IPS-15b (cell line): ENCODE measurements around the gene SHPK.
"Not testable (repeated sequence)": the region's sequence is repeated elsewhere in the genome, so short reads cannot be mapped to it uniquely, and the experiment has no call there.

Experiments used
- H3K27me3 ChIP-seq: one replicate; pipeline ENCODE4 v1.6.1; 2013; ENCODE audit warnings: low read length; ENCODE audit not compliant: control insufficient read depth, insufficient read depth
- H3K36me3 ChIP-seq: one replicate; pipeline ENCODE4 v1.6.1; 2013; ENCODE audit warnings: low read length; ENCODE audit not compliant: control insufficient read depth, insufficient read depth
- H3K4me1 ChIP-seq: one replicate; pipeline ENCODE4 v1.6.1; 2013; ENCODE audit warnings: mild to moderate bottlenecking, low read length; ENCODE audit not compliant: control insufficient read depth, insufficient read depth
- H3K4me3 ChIP-seq: one replicate; pipeline ENCODE4 v1.5.1; 2013; ENCODE audit warnings: low read depth, low read length
- H3K9ac ChIP-seq: one replicate; pipeline ENCODE4 v1.6.1; 2013; ENCODE audit warnings: low read depth, mild to moderate bottlenecking, low read length
- H3K9me3 ChIP-seq: one replicate; pipeline ENCODE4 v1.6.1; 2013; ENCODE audit warnings: mild to moderate bottlenecking, low read length; ENCODE audit not compliant: control insufficient read depth, insufficient read depth

Gene SHPK

DNA sequence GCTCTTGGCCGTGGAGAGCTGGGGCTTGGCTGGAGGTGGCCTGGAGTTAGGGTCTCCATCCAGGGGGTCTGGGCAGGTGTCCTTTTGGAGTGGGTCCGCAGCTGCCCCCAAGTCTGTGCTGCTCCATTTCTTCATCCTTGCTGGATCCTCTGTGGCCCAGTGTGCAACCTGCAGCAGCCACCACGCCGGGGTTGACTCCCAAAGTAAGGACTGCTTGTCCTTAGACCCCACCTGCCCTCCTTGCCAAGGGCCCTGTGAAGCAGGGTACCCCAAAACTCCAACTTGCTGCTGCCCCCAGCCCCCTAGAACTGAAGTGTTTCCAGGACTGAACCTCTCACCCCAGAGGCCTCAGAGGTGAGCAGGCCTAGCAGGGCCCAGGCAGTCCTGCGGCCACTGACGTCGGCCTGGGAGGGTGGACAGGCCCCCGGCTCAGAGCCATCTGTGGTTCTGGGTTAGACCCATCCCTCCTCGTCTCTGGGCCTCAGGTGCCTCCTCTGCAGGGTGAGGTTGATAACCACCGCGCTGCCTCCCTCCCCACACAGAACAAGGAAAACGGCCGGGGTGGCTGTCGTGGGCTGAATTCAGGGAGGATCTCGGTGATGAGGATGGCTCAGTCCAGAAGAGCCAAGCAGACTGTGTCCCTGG lies 43.7 kb downstream of the SHPK start:
- Histone ChIP-seq H3K36me3 (peaks cover 26% of the 10 kb centered on the region), H3K27me3 (no peaks in the 10 kb centered on the region), H3K9me3 (no peaks in the 10 kb centered on the region), H3K4me1 (no peaks in the 10 kb centered on the region), H3K9ac (no peak overlapping the region), H3K4me3 (no peak overlapping the region)

DNA sequence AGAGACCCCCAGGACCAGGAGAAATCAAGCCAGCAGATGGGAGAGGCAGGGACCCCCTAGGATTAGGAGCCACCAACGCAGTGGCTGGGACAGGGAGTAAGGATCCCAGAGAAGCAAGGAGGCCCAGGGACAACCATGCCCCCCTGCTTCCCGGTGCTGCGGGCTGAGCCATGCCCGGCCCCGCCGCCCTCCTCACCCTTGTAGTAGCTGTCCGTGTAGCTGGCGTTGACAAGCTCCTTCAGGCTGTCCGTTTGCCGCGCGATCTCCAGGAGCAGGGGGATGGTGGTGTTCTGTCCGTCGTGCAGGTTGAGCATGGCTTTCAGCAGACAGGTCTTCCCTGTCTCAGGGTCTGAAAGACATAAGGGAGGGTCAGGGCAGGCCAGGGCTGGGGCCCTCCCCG lies 45.3 kb downstream of the SHPK start:
- H3K4me1 ChIP-seq: no peaks in the 10 kb centered on the region
- H3K36me3 ChIP-seq: peaks cover 31% of the 10 kb centered on the region
- H3K27me3 ChIP-seq: no peaks in the 10 kb centered on the region
- no peak overlapping the region for H3K9ac ChIP-seq
- H3K4me3 ChIP-seq: no peak overlapping the region
- H3K9me3 ChIP-seq: no peaks in the 10 kb centered on the region

DNA sequence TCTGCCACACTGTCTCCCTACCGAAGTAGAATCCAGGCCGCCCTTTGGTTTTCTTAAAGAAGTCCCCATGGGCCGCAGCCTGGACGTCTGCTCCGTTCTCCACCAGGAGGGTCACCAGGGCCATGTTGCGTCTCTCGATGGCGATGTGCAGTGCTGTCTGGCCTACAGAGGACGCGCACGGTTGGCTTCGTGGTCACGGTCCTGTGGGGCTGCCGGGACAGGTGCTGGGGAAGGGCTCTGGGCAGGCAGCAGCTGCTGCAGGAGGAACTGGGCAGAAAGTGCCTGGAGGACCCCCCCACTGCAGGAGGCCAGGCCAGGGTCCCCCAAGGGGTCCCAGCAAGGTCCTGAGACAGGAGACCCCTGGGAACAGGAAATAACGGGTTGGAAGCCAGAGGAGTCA lies 45.8 kb downstream of the SHPK start:
- Histone ChIP-seq H3K36me3 (peaks cover 33% of the 10 kb centered on the region), H3K27me3 (no peaks in the 10 kb centered on the region), H3K4me1 (no peaks in the 10 kb centered on the region), H3K4me3 (no peak overlapping the region), H3K9ac (no peak overlapping the region), H3K9me3 (no peaks in the 10 kb centered on the region)

DNA sequence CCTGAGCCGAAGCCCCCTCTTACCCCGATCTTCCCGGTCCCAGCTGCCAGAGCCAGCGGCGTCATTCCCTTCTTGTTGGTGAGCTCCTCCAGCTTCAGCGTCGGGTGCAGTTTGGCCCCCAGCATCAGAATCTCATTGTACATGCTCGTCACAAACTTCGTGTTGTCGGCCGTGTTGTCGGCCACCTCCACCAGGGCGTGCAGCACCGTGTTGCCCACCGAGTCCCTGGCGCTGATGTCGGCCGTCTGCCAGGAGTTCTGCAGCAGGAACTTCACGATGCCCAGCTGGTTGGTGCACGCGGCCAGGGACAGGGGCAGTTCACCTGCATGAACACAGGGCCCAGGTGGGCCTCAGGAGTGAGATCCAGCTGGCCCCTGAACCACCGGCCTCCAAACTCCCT lies 46.3 kb downstream of the SHPK start:
- Histone ChIP-seq H3K9me3 (no peaks in the 10 kb centered on the region), H3K27me3 (no peaks in the 10 kb centered on the region), H3K4me1 (no peaks in the 10 kb centered on the region), H3K4me3 (no peak overlapping the region), H3K9ac (no peak overlapping the region), H3K36me3 (peaks cover 33% of the 10 kb centered on the region)

DNA sequence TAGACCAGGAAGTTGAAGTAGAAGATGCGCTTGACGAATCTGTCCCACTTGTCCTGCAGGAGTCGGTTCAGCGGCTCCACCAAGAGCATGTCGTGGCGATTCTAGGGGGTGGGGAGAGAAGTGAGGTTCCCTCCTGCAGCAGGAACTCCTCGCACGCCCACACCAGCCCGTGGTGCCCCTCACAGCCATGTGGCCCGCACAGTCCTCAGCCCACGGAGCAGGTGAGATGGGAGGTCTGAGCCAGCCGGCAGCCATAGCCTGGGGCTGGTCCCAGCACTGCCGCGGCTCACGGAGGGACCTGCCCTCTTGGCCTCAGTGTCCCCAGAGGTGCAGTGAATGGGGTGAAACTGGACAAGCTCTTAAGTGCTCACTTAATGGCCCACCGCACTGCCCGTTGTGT lies 50.2 kb downstream of the SHPK start:
- H3K9me3 ChIP-seq: no peaks in the 10 kb centered on the region
- H3K9ac ChIP-seq: no peak overlapping the region
- peaks cover 24% of the 10 kb centered on the region for H3K36me3 ChIP-seq
- no peak overlapping the region for H3K4me3 ChIP-seq
- H3K27me3 ChIP-seq: no peaks in the 10 kb centered on the region
- no peaks in the 10 kb centered on the region for H3K4me1 ChIP-seq

DNA sequence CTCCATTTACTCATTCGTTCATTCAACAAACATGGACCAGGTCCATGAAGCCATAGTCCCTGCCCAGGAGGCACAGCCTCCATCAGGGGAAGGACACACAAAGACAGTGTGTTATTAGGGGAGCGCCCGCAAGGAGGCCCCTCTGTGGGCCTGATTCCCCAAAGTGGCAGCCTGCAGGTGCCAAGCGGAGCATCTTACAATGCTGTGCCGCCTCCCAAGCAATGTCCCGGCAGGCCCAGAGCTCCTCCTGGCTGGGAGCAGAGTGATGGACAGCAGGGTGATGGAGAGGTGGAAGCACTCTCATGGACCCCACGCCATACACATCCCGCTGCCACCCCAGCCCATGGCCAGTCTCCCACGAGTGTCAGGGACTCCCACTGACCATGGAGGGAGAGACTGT lies 52.6 kb downstream of the SHPK start:
- Histone ChIP-seq H3K4me3 (no peak overlapping the region), H3K36me3 (peaks cover 7% of the 10 kb centered on the region), H3K27me3 (no peaks in the 10 kb centered on the region), H3K9me3 (no peaks in the 10 kb centered on the region), H3K4me1 (no peaks in the 10 kb centered on the region), H3K9ac (no peak overlapping the region)

DNA sequence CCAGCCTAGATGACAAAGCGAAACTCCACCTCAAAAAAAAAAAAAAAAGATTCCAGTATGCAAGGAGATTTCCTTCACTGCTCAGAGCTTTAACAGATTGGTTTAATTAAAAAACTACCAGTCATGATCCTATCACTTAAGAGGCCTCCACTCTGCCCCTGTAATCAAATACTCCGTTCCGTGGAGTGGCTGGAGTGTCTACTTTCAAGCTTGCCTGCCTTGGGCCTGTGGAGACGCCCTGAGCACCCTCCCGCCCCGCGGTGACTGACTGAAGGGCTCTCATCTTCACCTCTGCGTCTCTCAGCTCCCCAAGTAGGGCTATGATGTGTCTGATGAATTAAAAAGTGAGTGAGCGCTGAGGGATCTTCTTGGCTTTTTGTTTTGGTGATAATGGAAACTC lies 53.1 kb downstream of the SHPK start:
- Histone ChIP-seq H3K4me3 (no peak overlapping the region), H3K9me3 (no peaks in the 10 kb centered on the region), H3K4me1 (no peaks in the 10 kb centered on the region), H3K27me3 (no peaks in the 10 kb centered on the region), H3K36me3 (peaks cover 7% of the 10 kb centered on the region), H3K9ac (no peak overlapping the region)

DNA sequence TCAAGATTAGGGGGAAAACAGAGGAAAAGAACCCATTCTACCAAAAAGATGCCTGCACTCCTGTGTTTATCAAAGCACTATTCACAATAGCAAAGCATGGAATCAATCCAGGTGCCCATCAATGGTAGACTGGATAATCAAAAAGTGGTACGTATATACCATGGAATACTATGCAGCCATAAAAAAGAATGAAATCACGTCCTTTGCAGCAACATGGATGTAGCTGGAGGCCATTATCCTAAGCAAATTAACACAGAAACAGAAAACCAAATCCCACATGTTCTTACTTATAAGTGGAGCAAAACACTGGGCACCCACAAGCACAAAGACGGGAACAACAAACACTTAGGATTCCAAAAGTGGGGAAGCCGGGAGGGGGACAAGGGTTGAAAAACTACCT lies 57.4 kb downstream of the SHPK start:
- not testable (repeated sequence) for H3K27me3 ChIP-seq, H3K4me3 ChIP-seq, H3K4me1 ChIP-seq, H3K9me3 ChIP-seq, H3K9ac ChIP-seq
- H3K36me3 ChIP-seq: peaks cover 13% of the 10 kb centered on the region

DNA sequence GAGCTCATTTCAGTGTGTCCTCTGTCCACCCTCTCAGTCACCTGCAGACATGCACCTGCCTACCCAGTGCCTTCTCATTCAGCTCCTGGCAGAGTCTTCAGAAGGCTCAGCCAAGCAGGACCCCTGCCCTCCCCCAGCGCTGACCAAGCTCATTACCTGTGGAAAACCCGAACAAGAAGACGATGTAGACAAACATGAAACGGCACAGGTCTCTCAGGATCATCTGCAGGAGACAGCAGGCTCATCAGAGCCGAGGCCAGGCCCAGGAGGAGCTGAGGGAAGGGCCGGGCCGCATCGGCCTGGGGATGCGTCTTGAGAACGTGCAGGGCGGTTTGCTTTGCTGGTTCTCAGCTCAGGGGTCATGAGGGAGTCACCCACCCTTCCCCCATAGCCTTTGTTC lies 59.1 kb downstream of the SHPK start:
- Histone ChIP-seq H3K27me3 (no peaks in the 10 kb centered on the region), H3K9me3 (no peaks in the 10 kb centered on the region), H3K36me3 (peaks cover 16% of the 10 kb centered on the region), H3K4me3 (no peak overlapping the region), H3K4me1 (no peaks in the 10 kb centered on the region), H3K9ac (no peak overlapping the region)

DNA sequence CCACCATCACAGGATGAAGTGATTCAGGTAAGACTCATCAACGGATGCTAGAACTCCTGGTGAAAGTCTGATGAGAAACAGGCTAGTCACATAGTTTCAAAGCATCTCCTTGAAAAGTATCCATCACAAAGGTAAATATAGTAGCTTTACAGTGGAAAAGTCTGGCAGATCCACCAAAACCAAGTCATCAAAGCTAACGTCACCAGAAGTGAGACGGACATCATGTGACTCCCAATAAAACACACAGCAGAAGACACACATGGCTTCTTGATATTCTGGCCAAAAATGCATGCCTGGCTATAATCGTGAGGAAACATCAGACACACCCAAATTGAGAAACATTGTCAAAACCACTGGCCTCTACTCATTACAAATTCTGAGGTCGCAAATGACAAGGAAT lies 60.5 kb downstream of the SHPK start:
- H3K9ac ChIP-seq: no peak overlapping the region
- no peaks in the 10 kb centered on the region for H3K4me1 ChIP-seq
- H3K9me3 ChIP-seq: no peaks in the 10 kb centered on the region
- H3K4me3 ChIP-seq: no peak overlapping the region
- no peaks in the 10 kb centered on the region for H3K27me3 ChIP-seq
- H3K36me3 ChIP-seq: peaks cover 22% of the 10 kb centered on the region

DNA sequence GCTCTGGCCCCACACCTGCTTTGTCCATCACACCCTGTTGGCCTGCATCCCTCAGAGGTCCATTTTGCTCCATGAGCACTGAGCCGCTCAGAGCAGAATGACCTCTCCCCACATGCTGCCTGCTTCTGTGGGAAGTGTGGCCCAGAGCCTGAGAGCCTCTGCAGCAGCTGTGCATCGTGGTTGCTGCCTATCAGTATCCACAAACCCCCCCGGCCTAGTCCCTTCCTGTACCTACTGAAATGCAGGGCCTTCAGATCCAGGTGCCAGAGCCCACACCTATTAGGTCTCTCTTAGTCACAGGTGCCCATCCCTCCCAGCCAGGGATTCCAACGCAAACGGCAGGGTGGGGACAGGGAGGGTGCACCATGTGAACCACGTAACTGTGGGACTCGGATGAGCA lies 61.8 kb downstream of the SHPK start:
- H3K4me1 ChIP-seq: no peaks in the 10 kb centered on the region
- no peak overlapping the region for H3K4me3 ChIP-seq
- no peaks in the 10 kb centered on the region for H3K27me3 ChIP-seq
- no peak overlapping the region for H3K9ac ChIP-seq
- no peaks in the 10 kb centered on the region for H3K9me3 ChIP-seq
- H3K36me3 ChIP-seq: peaks cover 22% of the 10 kb centered on the region

DNA sequence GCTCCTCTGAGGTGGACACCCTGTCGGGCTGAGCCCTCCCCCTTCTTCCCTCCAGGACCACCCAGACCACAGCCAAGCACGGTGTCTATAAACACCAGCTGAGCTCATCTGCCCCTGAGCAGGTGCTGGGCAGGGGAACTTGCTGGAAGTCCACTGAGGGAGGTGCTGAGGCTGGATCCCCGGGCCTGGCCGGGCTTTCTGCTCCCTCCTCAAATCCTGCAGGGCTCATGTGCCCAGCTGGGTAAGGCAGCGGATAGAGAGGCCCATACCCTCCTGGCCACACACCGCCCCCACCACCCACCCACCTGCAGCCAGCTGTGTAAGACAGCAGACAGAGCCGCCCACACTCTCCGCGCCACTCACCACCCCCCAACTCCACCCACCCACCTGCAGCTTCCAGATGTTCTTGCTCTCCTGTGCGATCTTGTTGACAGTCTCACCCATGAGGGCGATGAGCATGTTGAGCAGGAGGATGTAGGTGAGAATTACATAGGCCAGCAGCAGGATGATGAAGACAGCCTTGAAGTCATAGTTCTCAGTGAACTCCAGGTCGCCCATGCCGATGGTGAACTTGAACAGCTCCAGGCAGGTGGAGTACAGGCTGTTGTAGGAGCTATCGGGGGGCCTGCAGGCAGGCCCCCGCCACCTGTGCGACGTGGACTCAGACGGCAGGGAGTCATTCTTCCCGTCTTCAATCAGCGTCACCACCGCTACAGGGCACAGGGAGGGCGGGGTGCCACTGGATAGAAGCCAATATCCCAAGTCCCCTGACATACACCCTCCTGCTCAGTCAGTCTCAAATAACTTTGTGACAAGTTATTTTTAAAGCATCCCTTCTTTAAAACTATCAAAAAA lies 62.6 kb downstream of the SHPK start:
- no peaks in the 10 kb centered on the region for H3K27me3 ChIP-seq
- no peak overlapping the region for H3K9ac ChIP-seq
- H3K4me1 ChIP-seq: no peaks in the 10 kb centered on the region
- no peak overlapping the region for H3K4me3 ChIP-seq
- peaks cover 22% of the 10 kb centered on the region for H3K36me3 ChIP-seq
- H3K9me3 ChIP-seq: no peaks in the 10 kb centered on the region
